ENCODE results near the gene TMBIM1.
"Not testable (repeated sequence)": the region's sequence is repeated elsewhere in the genome, so short reads cannot be mapped to it uniquely, and the experiment has no call there.

Gene TMBIM1

DNA sequence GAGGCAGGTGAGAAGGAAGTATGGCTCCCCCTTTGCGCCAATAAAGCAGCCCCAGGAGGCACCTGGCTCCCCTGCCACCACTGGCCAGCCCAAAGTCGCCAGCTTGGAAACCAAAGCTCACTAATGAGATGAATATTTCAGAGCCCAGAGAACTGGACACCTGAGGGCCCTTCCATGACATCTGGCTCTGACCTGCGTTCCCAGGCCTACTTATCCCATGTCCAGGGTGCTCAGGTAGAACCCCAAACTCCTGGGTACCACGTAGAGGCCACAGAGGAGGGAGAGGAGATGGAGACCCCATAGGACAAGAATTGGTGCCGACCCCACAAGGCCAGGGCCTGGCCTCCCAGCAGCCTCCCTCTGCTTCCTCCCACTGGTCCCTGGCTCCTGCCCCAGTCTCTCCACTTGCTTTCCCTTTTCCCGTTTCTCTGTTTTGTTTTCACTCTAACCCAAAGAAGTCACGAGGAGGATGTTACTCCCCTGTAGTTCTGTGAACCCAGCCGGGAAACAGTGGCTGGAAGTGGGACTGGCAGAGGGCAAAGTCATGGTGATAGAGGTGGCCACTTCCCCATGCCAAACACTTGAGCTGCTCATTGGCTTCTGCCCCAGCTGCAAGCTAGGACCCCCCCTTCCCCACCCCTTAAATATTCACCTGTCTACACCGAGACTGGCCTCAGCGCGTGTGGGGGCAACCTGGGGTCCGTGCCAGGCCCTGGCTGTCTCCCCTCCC is 820 bp downstream of the TMBIM1 start:
- peak; percentile 72 to 82 (median 80) for DNase-seq

- peak; percentile 47 to 63 (median 61) for DNase-seq
Observed at GRCh38 chr2:218290316-218291261, 1.7 kb downstream of the TMBIM1 start.

DNA sequence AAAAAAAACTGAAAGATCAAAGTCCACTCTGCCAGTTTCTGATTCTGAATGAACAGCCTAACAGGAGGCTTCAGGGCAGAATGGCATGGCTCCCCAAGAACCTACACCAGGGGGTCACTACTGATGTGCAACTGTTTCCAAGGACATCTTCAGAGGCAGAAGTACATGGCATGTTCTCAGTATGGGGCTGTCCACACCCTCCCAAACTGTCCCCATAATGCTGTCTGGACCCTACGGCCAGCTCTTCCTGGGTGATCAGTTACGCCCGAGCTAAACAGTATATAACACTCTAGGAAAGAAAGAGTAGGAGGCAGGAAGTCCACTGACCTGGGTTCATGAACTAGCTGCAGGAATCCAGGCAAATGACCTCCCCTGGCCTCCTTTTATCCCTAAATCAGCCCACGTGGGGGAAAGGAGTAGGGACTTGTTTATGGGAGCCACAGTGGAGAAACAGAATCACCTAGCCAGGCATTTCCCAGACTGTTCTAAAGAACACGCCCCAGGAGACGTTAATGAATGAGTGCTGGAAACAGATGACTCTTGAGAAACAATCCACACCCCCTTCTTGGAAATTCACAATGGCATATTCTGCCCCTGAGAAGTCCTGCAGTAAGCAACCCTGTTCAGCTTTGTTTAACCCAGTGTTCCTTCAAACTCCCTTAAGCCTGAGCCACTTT is 2.5 kb downstream of the TMBIM1 start:
- no peak for DNase-seq

- peak; percentile 92 to 97 (median 96) for DNase-seq
Observed at GRCh38 chr2:218286570-218287459, 5.5 kb downstream of the TMBIM1 start.

- no peak for DNase-seq
Observed at GRCh38 chr2:218285604-218286003, 6.7 kb downstream of the TMBIM1 start.

DNA sequence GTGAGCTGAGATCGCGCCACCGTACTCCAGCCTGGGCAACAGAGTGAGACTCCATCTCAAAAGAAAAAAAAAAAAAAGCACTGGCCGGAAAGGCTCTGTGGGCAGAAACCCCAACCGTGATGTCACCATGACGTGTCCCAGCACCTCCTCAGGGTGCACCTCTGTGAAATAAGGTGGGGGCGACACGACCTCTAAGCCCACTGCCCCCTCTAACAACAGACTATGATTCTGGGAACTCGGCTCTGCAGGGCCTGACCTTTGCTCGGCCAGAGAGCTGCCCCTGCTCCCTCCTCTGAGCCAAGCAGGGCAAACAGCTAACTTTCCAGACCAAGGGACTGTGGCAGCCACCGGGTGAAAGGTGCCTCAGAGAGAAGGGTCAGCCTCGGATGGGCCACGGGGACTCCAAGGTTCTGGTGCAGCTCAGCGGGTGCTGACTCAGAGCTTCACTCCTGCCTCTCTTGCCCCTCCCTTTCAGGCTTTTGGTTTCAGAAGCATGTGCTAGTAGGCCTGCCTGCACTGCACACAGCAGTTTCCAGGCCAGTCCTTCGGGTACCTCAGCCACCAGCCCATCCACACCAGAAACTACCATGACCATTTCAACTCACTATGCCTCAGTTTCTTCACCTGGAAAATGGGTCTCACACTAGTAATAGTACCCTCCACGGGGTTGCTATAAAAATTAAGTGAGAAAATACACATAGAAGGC is 8.0 kb downstream of the TMBIM1 start:
- peak in 3 of 4 experiments; percentile 43 to 50 (median 43) for DNase-seq

DNA sequence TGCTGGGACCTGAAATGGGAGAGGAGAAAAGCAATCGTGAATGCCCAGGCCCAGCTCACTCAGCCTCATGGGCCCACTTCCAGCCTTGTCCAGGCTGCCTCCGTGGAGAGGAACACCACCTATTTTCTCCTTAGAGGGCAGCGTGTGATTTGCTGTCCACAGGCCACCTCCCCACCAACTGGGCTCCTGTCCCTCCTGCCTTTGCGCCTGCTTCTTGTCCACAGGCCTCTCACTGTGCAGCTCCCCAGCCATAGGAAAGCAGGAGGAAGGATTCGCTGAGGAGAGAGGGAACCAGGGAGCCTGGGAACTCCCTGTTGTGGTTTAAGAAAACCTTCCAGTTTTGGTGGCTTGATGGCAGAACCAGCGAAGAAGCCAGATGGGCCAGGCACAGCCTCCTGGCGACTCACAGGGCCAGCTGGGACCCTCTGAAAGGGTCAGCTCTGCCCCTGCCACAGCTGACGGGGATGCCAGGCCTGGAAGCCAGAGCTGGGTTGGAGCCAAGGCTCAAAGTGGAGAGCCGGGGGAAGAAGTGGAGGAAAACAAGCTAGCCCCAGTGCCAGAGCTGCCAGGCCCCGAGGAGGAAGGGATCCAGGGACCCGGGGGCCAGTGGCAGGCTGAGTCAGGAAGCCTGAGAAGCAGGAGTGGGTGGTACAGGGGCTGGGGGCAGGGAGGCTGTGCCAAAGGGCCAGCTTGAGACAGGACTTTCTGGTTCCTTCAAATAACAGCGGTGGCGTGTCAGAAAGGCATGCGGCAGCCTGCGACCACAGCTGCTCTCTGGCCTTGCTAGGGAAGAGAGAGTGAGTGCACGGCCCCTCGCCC is 9.9 kb downstream of the TMBIM1 start:
- peak; percentile 59 to 75 (median 70) for DNase-seq

DNA sequence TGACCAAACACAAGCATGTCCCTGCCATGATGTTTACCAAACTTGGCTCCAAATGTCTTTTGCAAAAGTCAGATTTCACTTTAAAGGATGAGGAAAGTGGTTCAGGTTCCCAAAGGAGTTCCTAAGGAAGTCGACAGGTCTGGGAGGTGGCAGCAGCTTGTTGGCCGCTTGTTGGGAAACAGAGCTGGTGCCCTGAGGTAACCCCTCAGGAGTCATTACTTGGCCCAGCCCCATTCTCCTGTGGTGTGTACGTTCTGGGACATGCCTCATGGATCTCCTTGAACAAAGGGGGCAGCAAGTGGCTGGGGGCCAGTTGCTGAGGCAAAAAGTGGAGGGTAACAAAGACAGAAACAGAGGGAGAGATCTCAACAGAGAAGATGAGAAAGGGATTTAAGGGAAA is 10.9 kb downstream of the TMBIM1 start:
- DNase-seq: no peak

- DNase-seq: no peak
Observed at GRCh38 chr2:218280260-218280870, 11.9 kb downstream of the TMBIM1 start.

- DNase-seq: no peak
Observed at GRCh38 chr2:218278531-218279360, 13.6 kb downstream of the TMBIM1 start.

GRCh38 chr2:218277921-218278320 is 14.4 kb downstream of the TMBIM1 start:
- DNase-seq: no peak

DNA sequence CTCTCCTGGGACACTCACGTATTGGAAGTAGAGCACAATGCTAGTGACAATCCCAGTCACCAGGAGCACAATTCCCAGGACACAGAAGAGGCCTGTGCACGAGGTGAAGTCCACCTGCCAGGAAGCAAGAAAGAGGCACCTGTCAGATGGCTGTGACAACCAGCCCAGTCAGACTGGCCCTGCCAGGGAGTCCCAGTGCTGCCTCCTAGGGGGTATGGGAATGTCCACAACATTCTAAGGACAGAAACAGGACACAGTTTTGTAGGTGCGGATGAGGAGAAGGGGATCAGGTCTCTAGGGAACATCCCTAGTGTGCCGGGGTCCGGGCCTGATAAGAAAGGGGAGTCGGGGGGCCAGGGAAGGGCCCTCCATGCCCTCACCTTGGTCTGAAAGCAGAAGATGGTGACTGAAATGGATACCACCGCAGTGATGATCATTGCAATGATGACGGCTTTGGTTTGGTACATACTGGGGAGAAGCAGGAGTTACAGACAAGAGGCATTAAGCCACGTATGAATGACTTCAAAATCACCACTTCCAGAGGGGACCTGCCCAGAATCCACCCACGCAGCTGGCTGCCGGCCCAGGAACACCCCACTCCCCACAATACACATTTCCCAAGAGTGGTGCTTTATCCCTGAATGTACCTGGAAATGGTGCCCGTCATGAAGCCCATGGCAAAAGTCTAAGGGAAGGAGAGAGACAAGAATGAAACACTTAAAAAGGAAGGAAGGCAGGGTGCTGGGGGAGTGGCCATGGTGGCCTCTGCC is 15.1 kb downstream of the TMBIM1 start:
- DNase-seq: no peak

- peak in 3 of 4 experiments; percentile 71 to 73 (median 72) for DNase-seq
Observed at GRCh38 chr2:218275371-218276072, 16.8 kb downstream of the TMBIM1 start.

GRCh38 chr2:218274586-218274985 is 17.7 kb downstream of the TMBIM1 start:
- DNase-seq: no peak

DNA sequence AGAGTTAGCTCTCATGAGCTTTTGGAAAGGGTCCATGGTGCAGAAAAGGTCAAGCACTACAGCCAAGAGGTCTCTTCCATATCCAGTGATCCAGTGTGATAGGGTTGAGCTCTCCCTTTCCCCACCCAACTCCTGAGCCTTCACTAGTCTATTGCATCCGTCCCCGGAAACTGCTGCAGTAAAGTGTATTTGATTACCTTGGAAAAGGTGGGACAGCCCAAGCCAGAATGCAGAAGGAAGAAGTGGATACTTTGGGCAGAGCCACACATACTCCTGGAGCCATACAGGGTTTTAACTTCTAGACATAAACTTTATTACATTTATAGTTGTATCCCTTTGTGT is 18.4 kb downstream of the TMBIM1 start:
- DNase-seq: no peak

- not testable (repeated sequence) for DNase-seq
Observed at GRCh38 chr2:218273214-218273907, 18.9 kb downstream of the TMBIM1 start.

All from suppressor macrophage (primary cell).